Uterus (tissue), 2 donors: ENCODE measurements around the gene NDC80.

Experiments
- POLR2A ChIP-seq, 2 donors: fragments of 450-650 bp; IDR thresholded peaks; one replicate each; pipeline ENCODE4 v1.6.1; 2016; ENCODE audit warnings: antibody characterized with exemption in 2 of 2, mild to moderate bottlenecking in 1 of 2, moderate library complexity in 1 of 2
- TF ChIP-seq, protein P1 (sequence below), 4 experiments: fragments of 200-600 bp in 2 of 4; fragments of 450-650 bp in 2 of 4; sonication (generic) in 2 of 4; IDR thresholded peaks; one replicate each; pipeline ENCODE4 v1.5.1; 2016 to 2019; ENCODE audit warnings: antibody characterized with exemption in 4 of 4, mild to moderate bottlenecking in 2 of 4, moderate library complexity in 1 of 4

DNA sequence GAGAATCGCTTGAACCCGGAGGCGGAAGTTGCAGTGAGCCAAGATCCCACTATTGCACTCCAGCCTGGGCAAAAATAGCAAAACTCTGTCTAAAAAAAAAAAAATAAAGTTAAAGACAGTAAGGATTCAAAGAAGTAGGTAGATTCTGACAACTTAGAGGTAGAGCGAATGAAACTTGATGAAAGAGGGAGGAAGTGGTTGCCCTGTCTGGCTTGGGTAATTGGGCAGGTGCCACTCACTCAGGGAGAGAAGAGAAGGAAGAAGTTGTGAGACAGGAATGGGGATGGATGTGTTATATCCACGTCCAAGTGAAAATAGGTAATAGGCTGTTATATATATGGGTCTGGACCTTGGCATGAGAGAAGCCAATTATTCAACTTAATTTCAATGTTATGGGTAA lies 26.3 kb downstream of the NDC80 start:
- TF ChIP-seq, protein P1, sequence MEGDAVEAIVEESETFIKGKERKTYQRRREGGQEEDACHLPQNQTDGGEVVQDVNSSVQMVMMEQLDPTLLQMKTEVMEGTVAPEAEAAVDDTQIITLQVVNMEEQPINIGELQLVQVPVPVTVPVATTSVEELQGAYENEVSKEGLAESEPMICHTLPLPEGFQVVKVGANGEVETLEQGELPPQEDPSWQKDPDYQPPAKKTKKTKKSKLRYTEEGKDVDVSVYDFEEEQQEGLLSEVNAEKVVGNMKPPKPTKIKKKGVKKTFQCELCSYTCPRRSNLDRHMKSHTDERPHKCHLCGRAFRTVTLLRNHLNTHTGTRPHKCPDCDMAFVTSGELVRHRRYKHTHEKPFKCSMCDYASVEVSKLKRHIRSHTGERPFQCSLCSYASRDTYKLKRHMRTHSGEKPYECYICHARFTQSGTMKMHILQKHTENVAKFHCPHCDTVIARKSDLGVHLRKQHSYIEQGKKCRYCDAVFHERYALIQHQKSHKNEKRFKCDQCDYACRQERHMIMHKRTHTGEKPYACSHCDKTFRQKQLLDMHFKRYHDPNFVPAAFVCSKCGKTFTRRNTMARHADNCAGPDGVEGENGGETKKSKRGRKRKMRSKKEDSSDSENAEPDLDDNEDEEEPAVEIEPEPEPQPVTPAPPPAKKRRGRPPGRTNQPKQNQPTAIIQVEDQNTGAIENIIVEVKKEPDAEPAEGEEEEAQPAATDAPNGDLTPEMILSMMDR (IDR thresholded peaks at IDR 0.05): no peak
- TF ChIP-seq POLR2A (IDR thresholded peaks at IDR 0.05): no peak
